ENCODE data around the gene CAMK1D.

DNA sequence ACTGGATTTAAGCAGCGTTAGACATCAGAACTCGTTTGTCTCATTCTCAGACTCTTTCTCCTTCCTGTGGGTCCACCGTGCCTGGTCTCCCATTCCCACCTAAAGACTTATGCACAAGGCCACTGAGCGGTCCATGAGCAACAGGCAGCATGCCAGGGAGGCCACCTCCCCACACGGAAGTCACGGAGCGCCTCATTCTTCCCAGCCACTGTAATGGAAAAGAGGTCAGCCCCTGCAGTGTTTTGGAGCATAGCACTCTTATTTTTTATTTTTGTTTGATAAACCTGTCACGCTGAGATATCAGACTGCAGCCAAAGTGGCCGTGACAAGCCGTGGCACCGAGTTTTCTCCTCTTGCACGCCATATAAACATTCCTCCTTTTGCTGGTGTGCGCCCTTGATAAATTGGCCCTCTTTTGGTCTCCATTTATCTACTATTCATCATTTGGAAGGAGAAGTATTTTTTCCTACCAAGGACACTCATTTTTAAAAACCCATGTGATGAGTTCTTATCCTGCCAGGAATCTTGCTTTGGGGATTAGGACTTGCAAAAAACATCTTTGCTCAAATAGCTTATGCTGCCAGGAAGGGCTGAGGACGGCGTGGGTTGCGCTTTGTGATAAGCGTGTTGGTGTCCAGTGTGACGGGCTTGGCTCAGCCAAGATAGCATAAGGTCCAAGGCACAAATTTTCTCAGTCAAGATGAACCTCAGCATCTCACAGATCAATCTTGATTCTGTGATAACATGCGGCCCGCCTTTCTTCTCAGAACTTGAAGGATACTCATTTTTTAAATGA is 446.2 kb downstream of the CAMK1D start:
- TF ChIP-seq SIN3A (conservative IDR thresholded peaks at IDR 0.05 in 1 of 2, IDR thresholded peaks at IDR 0.05 in 1 of 2; ENCODE audit: low read depth in 1 of 2, low read length in 2 of 2) (no peak), RAD21 (IDR thresholded peaks at IDR 0.05 in 1 of 2, conservative IDR thresholded peaks at IDR 0.05 in 1 of 2; ENCODE audit: low read depth in 2 of 2, low read length in 2 of 2) (no peak), EZH2 (IDR thresholded peaks at IDR 0.05; ENCODE audit: low read depth, low read length, severe bottlenecking) (no peak), JUND (IDR thresholded peaks at IDR 0.05; ENCODE audit: low read length) (no peak), GABPA (IDR thresholded peaks at IDR 0.05; ENCODE audit: borderline replicate concordance, insufficient read depth, low read length) (no peak)
- TF ChIP-seq, protein P1, sequence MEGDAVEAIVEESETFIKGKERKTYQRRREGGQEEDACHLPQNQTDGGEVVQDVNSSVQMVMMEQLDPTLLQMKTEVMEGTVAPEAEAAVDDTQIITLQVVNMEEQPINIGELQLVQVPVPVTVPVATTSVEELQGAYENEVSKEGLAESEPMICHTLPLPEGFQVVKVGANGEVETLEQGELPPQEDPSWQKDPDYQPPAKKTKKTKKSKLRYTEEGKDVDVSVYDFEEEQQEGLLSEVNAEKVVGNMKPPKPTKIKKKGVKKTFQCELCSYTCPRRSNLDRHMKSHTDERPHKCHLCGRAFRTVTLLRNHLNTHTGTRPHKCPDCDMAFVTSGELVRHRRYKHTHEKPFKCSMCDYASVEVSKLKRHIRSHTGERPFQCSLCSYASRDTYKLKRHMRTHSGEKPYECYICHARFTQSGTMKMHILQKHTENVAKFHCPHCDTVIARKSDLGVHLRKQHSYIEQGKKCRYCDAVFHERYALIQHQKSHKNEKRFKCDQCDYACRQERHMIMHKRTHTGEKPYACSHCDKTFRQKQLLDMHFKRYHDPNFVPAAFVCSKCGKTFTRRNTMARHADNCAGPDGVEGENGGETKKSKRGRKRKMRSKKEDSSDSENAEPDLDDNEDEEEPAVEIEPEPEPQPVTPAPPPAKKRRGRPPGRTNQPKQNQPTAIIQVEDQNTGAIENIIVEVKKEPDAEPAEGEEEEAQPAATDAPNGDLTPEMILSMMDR (IDR thresholded peaks at IDR 0.05; ENCODE audit: control extremely low read depth in 1 of 3, insufficient read depth in 1 of 3, low read depth in 1 of 3, low read length in 3 of 3) = no peak
- TF ChIP-seq, protein P2, sequence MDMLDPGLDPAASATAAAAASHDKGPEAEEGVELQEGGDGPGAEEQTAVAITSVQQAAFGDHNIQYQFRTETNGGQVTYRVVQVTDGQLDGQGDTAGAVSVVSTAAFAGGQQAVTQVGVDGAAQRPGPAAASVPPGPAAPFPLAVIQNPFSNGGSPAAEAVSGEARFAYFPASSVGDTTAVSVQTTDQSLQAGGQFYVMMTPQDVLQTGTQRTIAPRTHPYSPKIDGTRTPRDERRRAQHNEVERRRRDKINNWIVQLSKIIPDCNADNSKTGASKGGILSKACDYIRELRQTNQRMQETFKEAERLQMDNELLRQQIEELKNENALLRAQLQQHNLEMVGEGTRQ (IDR thresholded peaks at IDR 0.05; ENCODE audit: low read length) = no peak

Data from H1 (cell line).